ENCODE results near the gene PDSS2.

DNA sequence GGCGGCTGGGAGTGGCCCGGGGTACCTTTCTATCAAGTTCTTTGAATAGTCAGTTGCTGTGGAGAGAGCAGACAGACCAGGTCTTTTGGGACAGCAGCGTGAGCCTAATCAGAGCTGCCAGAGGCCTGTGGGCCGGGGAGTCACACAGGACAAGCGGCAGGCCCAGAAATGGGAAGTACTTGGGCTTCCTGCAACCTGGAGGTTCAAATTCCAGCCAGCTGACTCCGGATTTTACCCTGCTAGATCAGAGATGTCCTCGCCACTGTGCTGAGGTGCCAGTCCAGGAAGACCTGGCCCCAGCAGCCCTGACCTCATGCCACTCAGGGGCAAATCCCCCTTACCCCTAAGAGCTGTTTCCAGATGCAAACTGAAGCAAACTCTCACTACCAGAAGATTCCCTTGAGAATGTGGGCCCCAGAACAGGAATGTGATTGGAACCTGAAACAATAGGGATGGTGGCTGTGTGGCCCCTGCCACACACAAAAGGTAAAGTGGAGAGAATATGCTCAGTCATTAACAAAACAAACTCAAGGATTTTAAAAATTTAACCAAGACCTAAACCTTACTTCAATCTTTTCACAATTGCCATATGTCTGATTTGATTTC is 353.8 kb downstream of the PDSS2 start:
- TF ChIP-seq, protein P1, sequence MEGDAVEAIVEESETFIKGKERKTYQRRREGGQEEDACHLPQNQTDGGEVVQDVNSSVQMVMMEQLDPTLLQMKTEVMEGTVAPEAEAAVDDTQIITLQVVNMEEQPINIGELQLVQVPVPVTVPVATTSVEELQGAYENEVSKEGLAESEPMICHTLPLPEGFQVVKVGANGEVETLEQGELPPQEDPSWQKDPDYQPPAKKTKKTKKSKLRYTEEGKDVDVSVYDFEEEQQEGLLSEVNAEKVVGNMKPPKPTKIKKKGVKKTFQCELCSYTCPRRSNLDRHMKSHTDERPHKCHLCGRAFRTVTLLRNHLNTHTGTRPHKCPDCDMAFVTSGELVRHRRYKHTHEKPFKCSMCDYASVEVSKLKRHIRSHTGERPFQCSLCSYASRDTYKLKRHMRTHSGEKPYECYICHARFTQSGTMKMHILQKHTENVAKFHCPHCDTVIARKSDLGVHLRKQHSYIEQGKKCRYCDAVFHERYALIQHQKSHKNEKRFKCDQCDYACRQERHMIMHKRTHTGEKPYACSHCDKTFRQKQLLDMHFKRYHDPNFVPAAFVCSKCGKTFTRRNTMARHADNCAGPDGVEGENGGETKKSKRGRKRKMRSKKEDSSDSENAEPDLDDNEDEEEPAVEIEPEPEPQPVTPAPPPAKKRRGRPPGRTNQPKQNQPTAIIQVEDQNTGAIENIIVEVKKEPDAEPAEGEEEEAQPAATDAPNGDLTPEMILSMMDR (IDR thresholded peaks at IDR 0.05): no peak
- TF ChIP-seq, protein P2, sequence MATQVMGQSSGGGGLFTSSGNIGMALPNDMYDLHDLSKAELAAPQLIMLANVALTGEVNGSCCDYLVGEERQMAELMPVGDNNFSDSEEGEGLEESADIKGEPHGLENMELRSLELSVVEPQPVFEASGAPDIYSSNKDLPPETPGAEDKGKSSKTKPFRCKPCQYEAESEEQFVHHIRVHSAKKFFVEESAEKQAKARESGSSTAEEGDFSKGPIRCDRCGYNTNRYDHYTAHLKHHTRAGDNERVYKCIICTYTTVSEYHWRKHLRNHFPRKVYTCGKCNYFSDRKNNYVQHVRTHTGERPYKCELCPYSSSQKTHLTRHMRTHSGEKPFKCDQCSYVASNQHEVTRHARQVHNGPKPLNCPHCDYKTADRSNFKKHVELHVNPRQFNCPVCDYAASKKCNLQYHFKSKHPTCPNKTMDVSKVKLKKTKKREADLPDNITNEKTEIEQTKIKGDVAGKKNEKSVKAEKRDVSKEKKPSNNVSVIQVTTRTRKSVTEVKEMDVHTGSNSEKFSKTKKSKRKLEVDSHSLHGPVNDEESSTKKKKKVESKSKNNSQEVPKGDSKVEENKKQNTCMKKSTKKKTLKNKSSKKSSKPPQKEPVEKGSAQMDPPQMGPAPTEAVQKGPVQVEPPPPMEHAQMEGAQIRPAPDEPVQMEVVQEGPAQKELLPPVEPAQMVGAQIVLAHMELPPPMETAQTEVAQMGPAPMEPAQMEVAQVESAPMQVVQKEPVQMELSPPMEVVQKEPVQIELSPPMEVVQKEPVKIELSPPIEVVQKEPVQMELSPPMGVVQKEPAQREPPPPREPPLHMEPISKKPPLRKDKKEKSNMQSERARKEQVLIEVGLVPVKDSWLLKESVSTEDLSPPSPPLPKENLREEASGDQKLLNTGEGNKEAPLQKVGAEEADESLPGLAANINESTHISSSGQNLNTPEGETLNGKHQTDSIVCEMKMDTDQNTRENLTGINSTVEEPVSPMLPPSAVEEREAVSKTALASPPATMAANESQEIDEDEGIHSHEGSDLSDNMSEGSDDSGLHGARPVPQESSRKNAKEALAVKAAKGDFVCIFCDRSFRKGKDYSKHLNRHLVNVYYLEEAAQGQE (IDR thresholded peaks at IDR 0.05; ENCODE audit: insufficient read depth in 1 of 2, low read depth in 2 of 2, low read length in 1 of 2): no peak
- TF ChIP-seq SIN3A (IDR thresholded peaks at IDR 0.05; ENCODE audit: borderline replicate concordance, insufficient read depth, low read depth, low read length) (no peak), POLR2AphosphoS5 (IDR thresholded peaks at IDR 0.05; ENCODE audit: low read depth, low read length) (no peak)

Measured in Panc1 (cell line).